ENCODE data around the gene XK.
"Not testable (repeated sequence)": the region's sequence is repeated elsewhere in the genome, so short reads cannot be mapped to it uniquely, and the experiment has no call there.

Gene XK

DNA sequence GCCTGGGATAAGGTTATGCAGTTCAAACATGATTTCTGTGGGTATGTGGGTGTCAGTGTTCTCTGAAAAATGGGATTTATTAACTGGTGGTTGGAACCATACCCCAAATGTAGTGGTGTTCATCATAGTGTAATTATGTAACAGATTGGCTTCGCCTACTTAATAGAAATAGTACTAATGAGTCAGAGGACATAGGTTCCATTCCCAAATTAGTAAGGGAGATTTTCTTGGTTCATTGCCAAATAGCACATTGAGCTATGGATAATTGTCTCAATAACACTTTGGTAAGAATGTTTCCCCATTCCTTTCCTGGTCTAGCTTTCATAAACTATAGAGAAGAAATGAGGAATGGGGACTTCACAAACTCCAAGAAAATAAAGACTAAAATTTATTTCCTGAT is 73.8 kb downstream of the XK start:
- no peak for DNase-seq

- DNase-seq, result no peak
Measured at GRCh38 chrX:37759878-37760418, 74.4 kb downstream of the XK start.

GRCh38 chrX:37763400-37763799 is 77.8 kb downstream of the XK start:
- no peak for DNase-seq

- DNase-seq, result no peak
Measured at GRCh38 chrX:37765507-37765906, 79.9 kb downstream of the XK start.

DNA sequence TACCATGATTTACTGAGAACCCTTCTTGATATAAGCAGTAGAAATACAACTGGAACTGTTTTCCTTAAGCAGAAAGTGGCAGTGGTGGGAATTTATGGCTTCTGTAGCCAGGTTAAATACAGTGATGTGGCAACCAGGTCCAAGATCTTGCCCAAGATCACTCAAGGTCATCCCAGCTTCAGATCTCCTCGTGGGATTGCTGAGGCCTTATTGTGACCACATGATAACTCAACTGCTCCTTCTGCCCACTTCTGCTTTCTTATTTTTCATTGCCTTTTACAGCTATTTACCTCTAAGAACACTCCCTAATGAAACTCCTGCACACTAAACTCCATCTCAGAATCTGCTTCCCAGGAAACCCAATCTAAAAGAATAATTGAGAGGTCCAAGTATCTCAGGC is 81.8 kb downstream of the XK start:
- no peak for DNase-seq

DNA sequence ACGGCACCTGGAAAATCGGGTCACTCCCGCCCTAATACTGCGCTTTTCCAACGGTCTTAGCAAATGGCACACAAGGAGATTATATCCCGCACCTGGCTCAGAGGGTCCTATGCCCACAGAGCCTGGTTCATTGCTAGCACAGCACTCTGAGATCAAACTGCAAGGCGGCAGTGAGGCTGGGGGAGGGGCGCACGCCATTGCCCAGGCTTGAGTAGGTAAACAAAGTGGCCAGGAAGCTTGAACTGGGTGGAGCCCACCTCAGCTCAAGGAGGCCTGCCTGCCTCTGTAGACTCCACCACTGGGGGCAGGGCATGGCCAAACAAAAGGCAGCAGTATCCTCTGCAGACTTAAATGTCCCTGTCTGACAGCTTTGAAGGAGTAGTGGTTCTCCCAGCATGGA is 83.3 kb downstream of the XK start:
- not testable (repeated sequence) for DNase-seq

DNA sequence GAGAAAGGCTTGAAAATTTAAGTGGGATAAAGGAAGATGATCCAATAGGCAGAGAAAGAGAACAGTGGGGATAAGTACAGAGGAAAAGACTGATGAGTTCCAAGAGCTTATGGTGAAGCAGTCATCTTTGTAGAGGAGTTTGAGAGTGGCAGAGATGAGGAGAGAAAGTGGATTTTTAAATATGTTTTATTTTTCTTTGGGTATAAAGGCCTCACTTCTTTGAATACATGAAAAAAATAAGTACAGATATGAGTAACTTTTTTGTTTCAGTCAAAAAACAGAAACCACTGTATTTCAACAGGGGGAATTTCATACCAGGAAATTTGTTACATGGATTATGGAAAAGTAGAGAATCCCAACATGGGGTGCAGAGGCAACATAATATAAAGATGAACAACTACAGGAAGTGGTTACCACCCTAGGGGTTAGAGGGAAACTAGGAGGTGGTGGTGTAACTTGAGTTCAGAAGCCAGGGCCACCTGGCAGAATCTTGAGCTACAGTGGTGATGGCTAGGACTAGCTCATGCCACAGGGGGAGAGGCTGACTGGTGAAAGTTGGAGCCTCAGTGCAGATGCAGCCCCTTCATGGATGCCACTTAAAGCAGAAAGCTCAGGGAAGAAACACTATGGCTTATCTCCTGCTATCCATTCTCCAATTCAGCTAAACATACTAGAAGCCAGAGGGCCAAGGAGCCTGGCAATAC is 90.8 kb downstream of the XK start:
- no peak for DNase-seq

GRCh38 chrX:37776987-37777325 is 91.4 kb downstream of the XK start:
- no peak for DNase-seq

DNA sequence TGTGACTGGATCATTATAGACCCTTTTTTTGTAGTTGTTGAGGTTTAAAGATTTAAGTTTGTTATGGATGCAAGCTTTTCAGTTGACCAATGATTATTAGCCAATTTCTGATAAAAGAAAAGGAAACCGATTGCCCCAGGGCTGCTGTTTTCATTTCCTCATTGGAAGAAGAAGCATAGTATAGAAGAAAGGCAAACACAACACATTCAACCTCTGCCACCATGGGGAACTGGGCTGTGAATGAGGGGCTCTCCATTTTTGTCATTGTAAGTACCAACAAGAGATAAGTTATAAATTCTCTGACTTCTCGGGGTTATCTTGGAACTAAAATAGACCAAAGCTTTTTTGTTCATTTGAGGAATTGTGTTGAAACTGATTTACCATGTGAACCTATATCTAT is 94.3 kb downstream of the XK start, which contains the start of gene CYBB:
Gene CYBB, plus strand, starts transcription at position 203 of the 400 bp plus-strand sequence. Its CDS starts 19 bp downstream, at position 222.
- no peak for DNase-seq

DNA sequence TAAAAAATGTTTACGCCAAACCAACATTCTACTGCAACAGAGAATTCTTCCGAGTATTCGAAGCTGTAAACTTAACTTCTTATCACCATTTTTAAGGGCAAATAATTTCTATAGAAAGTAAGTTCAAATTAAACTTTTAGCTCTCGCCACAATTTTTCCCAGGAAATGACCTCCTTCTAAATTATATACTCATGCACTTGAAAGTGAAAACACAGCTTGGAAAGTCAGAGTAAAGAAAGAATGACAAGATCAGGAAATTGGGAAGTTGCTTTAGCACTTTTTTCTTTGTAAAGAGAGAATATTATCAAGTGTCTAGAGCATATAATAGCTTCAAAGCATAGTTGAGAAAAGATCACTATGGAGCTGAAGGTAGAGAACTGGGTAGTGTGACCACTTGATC is 95.5 kb downstream of the XK start:
- no peak for DNase-seq

Data from islet precursor cell (in vitro differentiated cells).